Measurements from ENCODE around the gene DPEP1.

The DPEP1 gene

DNA sequence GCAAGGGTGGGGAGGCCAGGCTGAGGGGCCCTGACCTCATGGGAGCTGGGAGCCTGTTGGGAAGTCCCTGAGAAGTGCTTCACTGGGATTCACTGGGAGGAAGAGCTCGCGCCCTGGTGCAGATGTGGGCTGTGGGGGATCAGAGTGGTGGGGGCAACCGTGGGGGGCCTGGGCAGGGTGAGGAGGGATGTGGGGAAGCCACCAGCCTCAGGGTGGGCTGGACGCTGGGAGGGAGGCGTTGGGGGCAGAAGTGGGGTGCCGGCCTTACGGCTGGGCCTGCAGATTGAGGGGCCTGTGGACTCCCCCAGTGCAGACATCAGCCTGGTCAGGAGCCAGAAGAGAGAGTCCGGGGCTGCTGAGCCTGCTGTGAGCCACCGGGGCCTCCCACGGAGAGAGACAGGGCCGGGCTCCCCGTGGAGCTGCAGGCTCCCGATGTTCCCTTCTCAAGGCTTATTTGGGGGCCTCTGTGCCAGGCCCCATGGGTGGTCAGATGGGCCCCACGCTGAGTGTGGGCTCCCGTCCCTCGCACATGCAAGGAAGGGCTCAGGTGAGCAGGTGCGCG is 7.8 kb downstream of the DPEP1 start:
- Histone ChIP-seq H3K27me3 (peaks cover 48% of the 10 kb centered on the region), H3K9me3 (no peaks in the 10 kb centered on the region), H3K27ac (no peak overlapping the region), H3K36me3 (no peaks in the 10 kb centered on the region), H3K4me3 (ENCODE audit: low read depth in 1 of 2, low read length in 1 of 2) (no peak overlapping the region), H3K4me1 (ENCODE audit: control insufficient read depth in 1 of 2, insufficient read depth in 1 of 2, low read depth in 1 of 2, low read length in 1 of 2) (no peaks in the 10 kb centered on the region)
- TF ChIP-seq, protein P1, sequence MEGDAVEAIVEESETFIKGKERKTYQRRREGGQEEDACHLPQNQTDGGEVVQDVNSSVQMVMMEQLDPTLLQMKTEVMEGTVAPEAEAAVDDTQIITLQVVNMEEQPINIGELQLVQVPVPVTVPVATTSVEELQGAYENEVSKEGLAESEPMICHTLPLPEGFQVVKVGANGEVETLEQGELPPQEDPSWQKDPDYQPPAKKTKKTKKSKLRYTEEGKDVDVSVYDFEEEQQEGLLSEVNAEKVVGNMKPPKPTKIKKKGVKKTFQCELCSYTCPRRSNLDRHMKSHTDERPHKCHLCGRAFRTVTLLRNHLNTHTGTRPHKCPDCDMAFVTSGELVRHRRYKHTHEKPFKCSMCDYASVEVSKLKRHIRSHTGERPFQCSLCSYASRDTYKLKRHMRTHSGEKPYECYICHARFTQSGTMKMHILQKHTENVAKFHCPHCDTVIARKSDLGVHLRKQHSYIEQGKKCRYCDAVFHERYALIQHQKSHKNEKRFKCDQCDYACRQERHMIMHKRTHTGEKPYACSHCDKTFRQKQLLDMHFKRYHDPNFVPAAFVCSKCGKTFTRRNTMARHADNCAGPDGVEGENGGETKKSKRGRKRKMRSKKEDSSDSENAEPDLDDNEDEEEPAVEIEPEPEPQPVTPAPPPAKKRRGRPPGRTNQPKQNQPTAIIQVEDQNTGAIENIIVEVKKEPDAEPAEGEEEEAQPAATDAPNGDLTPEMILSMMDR (IDR thresholded peaks at IDR 0.05): no peak

DNA sequence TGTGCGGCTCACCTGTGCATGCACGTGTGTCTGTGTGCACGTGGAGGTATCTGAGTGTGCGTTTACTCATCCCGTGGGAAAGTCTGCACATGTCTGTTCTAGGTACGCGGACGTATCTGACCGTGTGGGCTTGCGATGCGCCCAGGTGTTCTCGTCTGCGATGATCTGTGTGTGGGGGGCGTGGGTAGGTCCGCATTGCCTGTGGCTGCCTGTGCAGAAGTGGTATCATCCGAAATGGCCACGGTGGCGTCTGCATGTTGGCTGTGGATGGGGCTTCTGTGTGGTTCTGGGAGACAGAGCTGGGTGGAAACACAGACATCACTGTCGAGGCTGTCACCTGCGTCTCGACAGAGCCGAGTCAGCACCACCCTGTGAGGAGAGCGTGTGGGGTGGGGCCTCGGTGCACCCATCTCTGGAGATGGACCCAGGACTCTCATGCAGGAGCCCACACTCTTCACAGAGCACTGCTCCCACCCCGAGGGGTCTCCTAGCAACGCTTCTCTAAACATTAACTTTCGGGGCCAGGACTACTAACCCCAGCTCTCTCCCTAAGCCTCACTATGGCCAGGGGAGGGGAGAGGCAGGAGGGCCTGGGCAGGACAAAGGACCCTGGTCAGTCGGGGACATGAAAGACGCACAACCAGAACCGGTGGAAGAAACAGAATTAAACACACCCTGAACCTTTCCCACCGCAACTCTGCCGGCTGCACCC is 8.4 kb downstream of the DPEP1 start:
- H3K9me3 ChIP-seq: no peaks in the 10 kb centered on the region
- no peak overlapping the region for H3K4me3 ChIP-seq (ENCODE audit: low read depth in 1 of 2, low read length in 1 of 2)
- H3K27me3 ChIP-seq: peaks cover 48% of the 10 kb centered on the region
- H3K36me3 ChIP-seq: no peaks in the 10 kb centered on the region
- H3K27ac ChIP-seq: no peak overlapping the region
- TF ChIP-seq, protein P1 (IDR thresholded peaks at IDR 0.05): no peak
- H3K4me1 ChIP-seq (ENCODE audit: control insufficient read depth in 1 of 2, insufficient read depth in 1 of 2, low read depth in 1 of 2, low read length in 1 of 2): no peaks in the 10 kb centered on the region

DNA sequence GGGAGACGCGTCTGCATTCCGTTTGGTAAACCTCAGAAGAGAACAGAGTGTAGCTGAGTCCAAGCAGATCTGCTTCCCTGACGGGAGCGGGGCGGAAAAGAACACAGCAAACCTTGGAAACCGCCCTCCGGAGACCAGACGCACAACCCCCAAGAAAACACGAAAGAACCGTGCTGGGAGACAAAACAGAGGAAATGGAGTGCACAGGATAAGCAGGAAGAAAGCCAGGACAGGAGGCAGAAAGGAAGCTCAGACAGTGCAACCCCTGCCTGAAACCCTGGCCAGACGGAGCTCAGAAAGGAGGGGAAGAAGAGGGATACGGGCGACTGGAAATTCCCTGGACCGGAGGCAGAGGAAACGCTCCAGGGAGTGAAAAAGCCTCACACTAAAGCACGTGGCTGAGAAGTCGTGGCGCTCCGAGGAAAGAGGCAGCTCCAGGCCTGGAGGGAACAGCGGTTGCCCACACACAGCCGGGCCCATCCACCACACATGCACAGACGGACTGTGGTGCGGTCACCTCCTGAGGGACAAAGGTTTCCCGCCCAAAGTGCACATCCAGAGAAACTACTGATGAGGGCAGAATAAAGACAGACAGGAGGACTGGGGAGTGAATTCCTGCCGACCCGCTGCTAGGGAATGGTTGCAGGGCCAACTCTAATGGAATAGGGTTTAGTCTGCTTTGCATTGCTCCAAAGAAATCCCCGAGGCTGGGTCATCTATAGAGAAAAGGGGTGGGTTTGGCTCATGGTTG is 10.2 kb downstream of the DPEP1 start:
- H3K36me3 ChIP-seq: no peaks in the 10 kb centered on the region
- H3K4me1 ChIP-seq (ENCODE audit: control insufficient read depth in 1 of 2, insufficient read depth in 1 of 2, low read depth in 1 of 2, low read length in 1 of 2): no peaks in the 10 kb centered on the region
- H3K9me3 ChIP-seq: no peaks in the 10 kb centered on the region
- peaks cover 48% of the 10 kb centered on the region for H3K27me3 ChIP-seq
- H3K27ac ChIP-seq: no peak overlapping the region
- H3K4me3 ChIP-seq (ENCODE audit: low read depth in 1 of 2, low read length in 1 of 2): no peak overlapping the region
- TF ChIP-seq, protein P1 (IDR thresholded peaks at IDR 0.05): no peak

DNA sequence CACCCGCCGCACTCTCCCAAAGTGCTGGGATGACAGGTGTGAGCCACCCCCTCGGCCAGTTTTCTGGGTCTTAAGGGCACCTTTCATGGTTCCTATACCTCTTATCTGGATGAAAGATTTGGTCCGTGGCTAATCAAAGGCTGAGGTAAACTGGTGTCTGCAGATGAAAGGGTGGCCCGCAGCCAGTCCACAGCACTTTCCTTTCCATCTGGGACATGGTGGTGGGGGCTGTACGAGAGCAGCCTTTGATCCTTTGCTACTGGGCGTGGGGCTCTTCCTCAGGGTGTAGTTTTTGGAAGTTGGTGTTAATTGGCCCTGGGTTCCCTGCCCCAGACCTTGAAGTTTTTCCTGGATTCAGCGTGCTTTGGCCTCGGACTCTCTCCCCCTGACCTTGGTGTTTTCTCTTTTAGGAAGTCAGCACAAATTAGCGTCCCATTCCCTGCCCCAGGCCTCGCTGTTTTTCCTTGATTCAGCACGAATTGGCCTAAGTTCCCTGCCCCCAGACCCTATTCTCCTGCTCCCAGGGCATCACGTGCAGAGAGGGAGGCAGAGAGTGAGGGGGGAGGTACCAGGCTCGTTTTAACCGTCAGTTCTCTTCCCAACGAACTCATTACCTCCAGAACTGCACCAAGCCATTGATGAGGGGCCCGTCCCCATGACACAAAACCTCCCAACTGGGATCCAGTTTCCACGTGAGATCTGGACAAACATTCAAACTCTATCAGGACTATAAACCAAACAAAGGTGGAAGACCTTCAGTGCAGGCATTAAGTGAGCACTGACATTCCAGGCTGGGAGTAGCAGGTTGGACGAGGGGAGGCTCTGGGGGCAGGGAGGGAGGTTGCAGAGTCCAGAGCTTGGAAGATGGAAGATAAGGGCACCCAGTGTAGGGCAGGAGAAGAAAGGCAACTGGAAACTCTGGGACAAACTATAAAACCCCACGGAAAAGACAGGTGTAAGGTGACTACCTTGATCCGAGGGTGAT is 11.6 kb downstream of the DPEP1 start:
- Histone ChIP-seq H3K9me3 (no peaks in the 10 kb centered on the region), H3K27me3 (peaks cover 48% of the 10 kb centered on the region), H3K27ac (no peak overlapping the region), H3K4me3 (ENCODE audit: low read depth in 1 of 2, low read length in 1 of 2) (no peak overlapping the region), H3K36me3 (no peaks in the 10 kb centered on the region), H3K4me1 (ENCODE audit: control insufficient read depth in 1 of 2, insufficient read depth in 1 of 2, low read depth in 1 of 2, low read length in 1 of 2) (no peaks in the 10 kb centered on the region)
- TF ChIP-seq, protein P1 (IDR thresholded peaks at IDR 0.05): no peak
